ENCODE measurements around the gene ZDHHC13. TPM values are rescaled to one million over a fixed set of nuclear protein-coding genes. Genes with fewer than 3 reads are reported as not detected.

The ZDHHC13 gene
- total and polyA plus RNA-seq, 11 donors = 4.0 to 13.0 (median 8.9) TPM

DNA sequence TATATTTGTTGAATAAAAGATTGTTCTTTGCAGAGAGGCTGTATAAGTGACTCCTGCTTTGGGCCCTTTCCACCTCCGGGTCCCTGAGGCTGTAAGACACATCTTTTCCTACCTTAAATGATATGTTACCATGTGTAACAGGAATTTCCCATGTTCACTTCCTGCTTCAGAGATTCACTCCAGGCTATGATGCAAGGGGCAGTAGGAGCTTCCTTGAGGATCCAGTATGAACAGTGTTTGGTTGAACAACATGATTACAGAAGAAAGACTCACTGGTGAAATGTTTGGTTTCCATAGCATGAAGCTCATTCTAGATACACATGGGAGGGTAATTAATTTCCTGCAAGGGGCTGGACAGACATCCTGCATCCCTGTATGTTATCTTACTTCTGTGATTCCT, 25.6 kb upstream of the ZDHHC13 start:
- intact Hi-C loops (cut with DNase I) = no loop called here
- 71 to 86% (median 72%) methylated on average over 1 of the region's 1 CpG for WGBS, 4 donors
- ATAC-seq (no peak), DNase-seq (no peak)
- no peak overlapping the region for H3K4me3 ChIP-seq
- peaks cover 0 to 11% (median 0%) of the 10 kb centered on the region in 9 donors for H3K27me3 ChIP-seq
- TF ChIP-seq CTCF (IDR thresholded peaks at IDR 0.05) (no peak), POLR2A (IDR thresholded peaks at IDR 0.05) (no peak)
- H3K4me1 ChIP-seq = peaks cover 0 to 4% (median 0%) of the 10 kb centered on the region in 12 donors
- H3K27ac ChIP-seq = no peak overlapping the region
- no peaks in the 10 kb centered on the region for H3K9me3 ChIP-seq
- no peaks in the 10 kb centered on the region for H3K36me3 ChIP-seq

- no peak for TF ChIP-seq POLR2A (IDR thresholded peaks at IDR 0.05)
- TF ChIP-seq CTCF (IDR thresholded peaks at IDR 0.05) = no peak
- Histone ChIP-seq H3K4me1 (peaks cover 0 to 4% (median 0%) of the 10 kb centered on the region in 12 donors), H3K27ac (no peak overlapping the region), H3K36me3 (no peaks in the 10 kb centered on the region), H3K9me3 (no peaks in the 10 kb centered on the region), H3K27me3 (peaks cover 0 to 11% (median 0%) of the 10 kb centered on the region in 9 donors), H3K4me3 (no peak overlapping the region)
- 73 to 86% (median 84%) methylated on average over 3 of the region's 3 CpGs for WGBS, 4 donors
- intact Hi-C loops (cut with DNase I) = no loop called here
- DNase-seq (no peak), ATAC-seq (no peak)
Observed at GRCh38 chr11:19092342-19092741, 24.6 kb upstream of the ZDHHC13 start.

DNA sequence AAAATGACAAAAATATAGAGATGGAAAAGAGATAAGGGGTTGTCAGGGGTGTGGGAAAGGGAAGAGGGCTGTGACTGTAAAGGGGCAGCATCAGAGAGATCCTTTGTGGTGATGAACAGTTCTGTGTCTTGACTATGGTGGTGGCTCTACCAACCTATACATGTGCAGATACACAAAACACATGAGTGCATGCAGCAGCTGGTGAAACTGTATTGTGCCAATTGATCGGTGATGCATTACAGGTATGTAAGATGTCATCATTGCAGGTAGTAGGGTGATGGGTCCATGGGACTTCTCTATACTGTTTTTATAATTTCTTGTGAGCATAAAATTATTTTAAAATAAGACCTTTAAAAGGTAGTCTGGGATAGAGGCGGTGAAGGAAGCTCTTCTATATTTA, 24.1 kb upstream of the ZDHHC13 start:
- Histone ChIP-seq H3K27ac (no peak overlapping the region), H3K4me1 (peaks cover 0 to 3% (median 0%) of the 10 kb centered on the region in 12 donors), H3K4me3 (no peak overlapping the region), H3K36me3 (no peaks in the 10 kb centered on the region), H3K27me3 (peaks cover 0 to 11% (median 0%) of the 10 kb centered on the region in 9 donors), H3K9me3 (no peaks in the 10 kb centered on the region)
- WGBS, 4 donors = 91 to 100% (median 98%) methylated on average over 2 of the region's 2 CpGs
- TF ChIP-seq CTCF (IDR thresholded peaks at IDR 0.05) = no peak
- TF ChIP-seq POLR2A (IDR thresholded peaks at IDR 0.05) = no peak
- intact Hi-C loops (cut with DNase I) = no loop called here
- DNase-seq (no peak), ATAC-seq (no peak)

DNA sequence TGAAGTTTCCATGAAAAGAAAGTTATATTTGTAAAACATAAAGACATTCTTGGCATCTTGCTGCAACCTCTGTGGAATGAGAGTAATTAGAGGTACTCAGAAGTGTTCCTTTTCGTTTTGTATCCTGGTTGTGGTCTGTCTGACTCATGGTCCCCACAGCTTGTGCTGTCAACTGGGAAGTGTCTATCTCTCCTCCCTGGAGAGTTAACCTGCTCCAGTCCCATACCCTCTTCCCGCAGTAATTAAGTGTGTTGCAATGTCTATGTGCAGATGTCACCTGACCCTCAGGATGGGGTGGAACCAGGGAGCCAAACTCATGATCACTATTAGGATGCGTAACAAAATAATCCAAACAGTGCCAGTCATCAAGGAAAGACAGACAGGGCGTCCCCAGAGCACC, 23.0 kb upstream of the ZDHHC13 start:
- Histone ChIP-seq H3K27me3 (peaks cover 0 to 11% (median 0%) of the 10 kb centered on the region in 9 donors), H3K4me3 (no peak overlapping the region), H3K27ac (no peak overlapping the region), H3K9me3 (no peaks in the 10 kb centered on the region), H3K36me3 (no peaks in the 10 kb centered on the region), H3K4me1 (no peaks in the 10 kb centered on the region)
- no peak for ATAC-seq
- no peak for TF ChIP-seq CTCF (IDR thresholded peaks at IDR 0.05)
- no peak for TF ChIP-seq POLR2A (IDR thresholded peaks at IDR 0.05)
- WGBS, 4 donors = 54 to 74% (median 68%) methylated on average over 4 of the region's 4 CpGs
- intact Hi-C loops (cut with DNase I) = no loop called here
- DNase-seq = no peak
